Limb (tissue), 2 donors: ENCODE measurements around the gene PRKCH.

Experiments
- DNase-seq, 2 donors: peaks; one replicate each; pipeline ENCODE4 v3.0.0-alpha.2; 2016; ENCODE audit errors: extremely low spot score in 2 of 2

The PRKCH gene

DNA sequence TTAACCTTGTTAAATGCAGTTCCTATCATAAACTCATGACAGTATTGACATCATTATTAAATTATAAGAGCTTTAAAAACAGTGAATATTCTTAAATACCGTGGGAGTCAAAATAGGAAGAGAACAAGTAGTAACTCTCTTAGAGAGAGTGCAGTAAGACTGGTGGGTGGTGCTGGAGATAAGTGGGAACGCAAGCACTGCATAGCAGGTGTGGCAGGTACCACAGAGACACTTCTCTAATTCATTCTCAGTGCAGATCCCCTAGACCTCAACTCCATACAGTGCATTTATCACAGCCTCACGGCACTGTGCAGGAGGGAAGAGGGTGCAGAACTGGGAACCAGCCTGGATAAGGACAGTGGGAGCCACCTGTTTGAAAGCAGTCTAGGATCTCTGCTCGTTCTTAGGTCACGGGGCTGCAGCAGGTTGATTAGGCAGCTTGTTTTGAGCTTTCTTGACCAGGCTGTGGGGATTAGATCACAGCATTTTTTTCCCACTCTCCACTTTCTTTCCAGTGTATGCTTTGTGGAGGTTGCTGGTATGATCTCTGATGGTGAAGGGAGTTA, 165.6 kb downstream of the PRKCH start:
- no peak for DNase-seq

DNA sequence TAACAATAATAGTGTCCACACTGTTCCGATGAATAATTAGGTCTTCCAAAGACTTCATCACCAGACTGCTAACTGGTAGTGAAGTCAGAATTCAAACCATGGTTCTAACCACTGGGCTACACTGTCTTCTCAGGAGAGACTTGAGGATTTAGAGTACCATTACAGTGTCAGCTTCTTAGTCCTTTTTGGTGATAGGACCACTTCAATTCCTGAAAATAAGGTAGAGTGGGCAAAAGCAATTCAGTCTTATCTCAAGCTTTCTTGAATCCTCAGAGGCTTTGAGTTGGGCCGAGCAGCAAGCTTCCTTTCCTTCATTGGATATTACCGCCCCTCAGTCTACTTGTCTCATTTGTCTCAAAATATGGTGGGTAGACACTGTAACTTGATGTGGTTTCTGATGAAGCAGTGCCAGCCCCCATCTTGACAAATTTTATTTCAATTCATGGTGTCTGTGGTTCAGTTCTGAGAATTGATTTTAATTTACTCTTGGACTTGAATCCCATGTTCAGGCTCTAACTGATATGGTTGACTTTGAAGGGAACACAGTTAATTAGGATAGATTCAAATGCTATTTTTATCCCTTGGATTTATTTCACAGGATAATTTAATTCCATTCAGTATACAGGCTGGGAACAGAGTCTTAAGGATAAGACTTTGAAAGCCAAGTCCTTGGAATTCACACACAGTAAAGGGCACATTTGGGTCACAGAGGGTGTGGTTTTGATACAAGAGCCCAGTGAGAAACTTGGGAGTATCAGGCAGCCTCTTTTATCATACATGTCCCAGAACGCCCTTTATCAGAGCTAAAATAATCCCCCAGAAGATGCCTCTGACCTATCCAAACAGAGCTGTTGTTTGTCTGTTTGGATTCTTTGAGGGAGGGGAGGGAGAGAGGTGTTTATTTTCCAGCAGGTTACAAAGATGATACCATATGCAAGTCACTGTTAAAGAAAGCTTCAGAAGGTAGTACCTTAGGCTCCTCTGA, 167.3 kb downstream of the PRKCH start:
- no peak for DNase-seq

DNA sequence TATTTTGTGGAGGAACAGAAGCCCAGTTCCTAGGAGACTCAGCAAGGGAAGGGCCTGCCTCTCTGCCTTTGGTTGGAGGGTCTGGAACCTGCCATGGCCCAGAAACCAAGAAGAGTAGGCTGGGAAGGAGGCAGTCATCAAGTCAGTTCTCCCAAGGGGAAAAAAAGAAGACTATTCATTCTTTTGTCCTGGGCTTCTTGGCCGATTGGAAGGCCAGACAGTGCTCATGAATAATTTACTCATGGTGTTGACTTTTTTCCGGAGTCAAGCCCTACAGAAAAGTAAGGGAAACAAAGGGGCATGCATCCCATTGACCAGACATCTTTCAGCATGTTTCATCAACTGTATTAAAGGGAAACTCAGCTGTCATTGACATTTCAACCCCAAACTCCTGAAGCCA, 168.1 kb downstream of the PRKCH start:
- no peak for DNase-seq

GRCh38 chr14:61489932-61490331, 168.6 kb downstream of the PRKCH start:
- no peak for DNase-seq

- DNase-seq: no peak
Measured at GRCh38 chr14:61491224-61491623, 169.8 kb downstream of the PRKCH start.

DNA sequence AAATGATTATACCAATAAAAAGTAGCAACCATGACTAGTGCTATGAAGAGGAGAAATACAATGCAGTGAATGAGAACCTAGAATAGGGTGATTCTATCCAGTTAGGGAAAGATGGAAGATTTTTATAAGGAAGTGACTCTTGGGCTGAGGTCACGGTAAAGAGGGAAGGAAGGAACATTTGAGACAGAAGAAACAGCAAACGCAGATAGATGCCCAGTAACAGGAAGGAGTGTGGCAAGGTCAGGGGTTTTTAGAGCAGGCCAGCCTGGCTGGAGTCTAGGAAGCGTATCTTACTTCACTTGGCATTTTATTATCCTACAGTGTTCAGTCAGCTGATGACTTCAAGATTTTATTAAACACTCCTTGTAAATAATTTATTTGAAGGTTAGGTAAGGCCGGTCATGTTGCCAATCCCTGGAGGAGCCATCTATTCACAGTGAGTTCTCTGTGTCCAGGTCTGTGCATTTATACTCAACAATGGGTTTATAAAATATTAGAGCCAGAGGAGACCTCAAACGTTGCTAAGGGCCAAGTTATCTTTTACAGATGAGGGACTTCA, 170.6 kb downstream of the PRKCH start:
- no peak for DNase-seq

DNA sequence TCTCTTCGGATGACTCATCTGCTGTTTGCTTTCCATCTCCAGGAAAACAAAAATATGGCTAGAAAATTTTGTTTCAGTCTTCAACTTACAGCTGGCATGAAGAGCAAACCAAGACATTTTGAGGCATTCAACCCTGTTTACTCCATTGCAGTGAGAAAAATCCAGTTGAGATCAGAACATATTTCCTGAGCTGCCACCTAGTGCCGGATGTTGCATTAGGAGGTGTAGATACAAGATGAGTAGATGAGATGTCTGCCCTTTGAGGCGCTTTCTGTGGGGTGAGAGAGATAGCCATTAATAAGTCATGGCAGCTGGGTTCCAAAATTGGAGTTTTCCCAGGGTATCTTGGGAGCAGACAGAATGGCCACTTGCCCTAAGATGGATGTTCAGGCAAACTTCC, 171.1 kb downstream of the PRKCH start:
- no peak for DNase-seq

DNA sequence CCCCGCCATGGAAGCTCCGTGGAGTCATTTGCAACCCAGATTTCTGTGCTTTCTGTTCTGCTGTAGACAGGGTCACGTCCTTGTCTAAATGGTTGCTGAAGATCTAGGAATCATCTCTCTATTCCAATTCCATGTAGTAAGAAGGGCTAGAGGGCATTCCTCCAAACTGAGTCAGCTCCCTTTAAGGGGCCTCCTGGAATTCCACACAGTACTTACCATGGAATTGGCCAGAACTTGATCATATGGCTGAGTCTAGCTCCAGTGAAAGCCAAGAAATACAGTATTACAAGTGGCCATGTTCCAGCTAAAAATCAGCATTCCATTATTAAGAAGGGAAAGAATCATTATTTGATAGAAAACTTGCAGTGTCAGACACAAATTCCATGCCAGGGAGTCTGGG, 171.9 kb downstream of the PRKCH start:
- DNase-seq: peak in 1 of 2 donors; percentile 71

GRCh38 chr14:61494018-61494417, 172.6 kb downstream of the PRKCH start:
- DNase-seq: no peak

DNA sequence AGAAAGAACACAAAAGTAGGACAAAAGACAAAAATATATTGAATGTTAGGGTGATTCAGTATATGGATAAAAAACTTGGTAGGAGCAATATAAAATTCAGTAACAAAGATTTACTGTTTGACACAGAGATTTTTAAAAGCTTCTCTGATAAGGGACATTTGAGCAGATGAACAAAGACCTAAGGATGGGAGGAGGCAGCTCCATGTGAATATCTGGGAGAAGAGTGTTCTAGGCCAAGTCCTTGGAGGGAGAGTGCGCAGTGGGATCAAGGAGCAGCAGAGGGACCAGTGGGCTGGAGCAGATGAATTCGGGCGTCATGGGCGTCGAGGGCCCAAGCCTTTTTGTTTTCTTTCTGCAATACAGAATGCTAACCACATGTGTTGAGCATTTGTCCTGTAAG, 174.4 kb downstream of the PRKCH start:
- DNase-seq: no peak

GRCh38 chr14:61498303-61498702, 176.9 kb downstream of the PRKCH start:
- DNase-seq: no peak

DNA sequence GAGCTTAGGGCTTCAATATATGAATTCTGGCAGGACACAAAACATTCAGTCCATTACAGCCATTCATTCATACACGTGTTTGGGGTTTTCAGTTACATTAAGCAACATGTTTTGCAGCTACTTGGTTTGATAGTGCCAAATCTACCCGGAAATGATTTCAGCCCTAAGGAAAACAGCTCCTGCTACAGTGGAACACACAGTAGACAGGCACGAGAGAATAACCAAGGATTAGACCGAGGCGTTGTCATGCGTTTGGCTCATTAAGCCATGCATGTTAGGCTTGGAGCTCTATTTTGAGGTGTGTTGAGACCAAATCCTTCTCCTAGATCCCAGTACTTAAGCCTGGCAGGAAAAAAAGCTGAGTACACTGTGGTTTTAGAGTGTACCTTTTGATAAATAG, 177.4 kb downstream of the PRKCH start:
- DNase-seq: no peak

DNA sequence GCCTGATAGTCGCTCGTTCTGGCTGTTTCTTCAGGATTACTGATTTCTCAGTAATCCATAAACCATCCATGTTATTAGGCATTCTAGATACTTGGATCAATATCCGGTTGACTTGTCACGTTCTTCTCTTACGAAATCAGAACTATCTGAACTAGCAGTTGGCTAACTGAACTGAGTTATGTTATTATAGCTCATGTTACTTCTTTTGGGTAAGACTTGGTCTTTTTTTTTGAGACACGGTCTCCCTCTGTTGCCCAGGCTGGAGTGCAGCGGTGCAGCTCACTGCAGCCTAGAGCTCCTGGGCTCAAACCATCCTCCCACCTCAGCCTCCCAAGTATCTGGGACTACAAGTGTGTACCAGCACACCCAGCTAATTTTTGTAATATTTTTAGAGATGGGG, 178.6 kb downstream of the PRKCH start:
- DNase-seq: no peak

GRCh38 chr14:61501714-61502458, 180.5 kb downstream of the PRKCH start:
- no peak for DNase-seq

GRCh38 chr14:61502459-61503093, 181.2 kb downstream of the PRKCH start:
- DNase-seq: no peak

DNA sequence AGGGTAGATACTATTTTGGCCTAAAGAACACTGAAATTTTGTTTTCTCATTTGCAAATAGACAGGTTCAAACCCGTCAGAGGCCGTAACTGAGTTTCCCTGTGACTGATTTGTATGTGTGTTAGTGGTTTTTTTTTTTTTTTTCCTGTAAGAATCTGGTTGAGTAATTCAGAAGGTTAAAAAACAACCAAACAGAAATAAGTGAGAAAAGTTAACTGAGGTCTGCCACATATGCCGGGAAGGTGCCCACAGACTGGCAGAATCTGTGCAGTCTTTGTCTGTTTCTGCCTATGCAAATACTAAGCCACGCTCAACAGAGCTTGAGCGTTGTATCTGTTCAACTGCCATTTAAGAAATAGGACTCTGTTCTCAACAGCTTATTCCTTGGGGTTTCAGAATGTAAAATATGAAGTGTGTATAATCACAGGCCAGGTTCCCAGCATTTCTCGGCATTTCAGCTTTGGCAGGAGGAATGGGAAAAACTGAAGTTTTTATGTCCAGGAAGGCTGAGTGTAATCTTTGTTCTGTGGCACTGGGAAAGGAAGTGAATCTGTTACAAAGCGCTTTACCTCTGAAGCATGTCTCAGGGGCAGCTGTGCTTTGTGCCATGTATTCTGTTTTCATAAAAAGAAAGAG, 181.9 kb downstream of the PRKCH start:
- peak in 1 of 2 donors; percentile 74 for DNase-seq

DNA sequence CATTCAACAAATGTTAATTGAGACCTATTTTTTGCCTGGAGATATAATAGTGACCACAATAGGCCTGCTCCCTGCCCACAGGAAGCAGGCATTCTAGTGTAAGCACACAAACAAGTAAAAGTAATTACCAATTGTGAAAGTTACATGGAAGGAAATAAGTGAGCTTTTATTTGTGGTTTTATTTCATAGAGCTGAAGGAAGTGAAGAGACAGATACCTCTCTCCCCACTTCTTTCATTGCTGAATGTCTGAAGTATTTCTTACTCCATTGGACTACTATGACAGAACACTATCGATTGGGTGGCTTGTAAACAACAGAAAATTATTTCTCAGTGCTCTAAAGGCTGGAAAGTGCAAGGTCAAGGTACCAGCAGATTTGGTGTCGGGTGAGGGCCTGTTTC, 183.5 kb downstream of the PRKCH start:
- DNase-seq: no peak

DNA sequence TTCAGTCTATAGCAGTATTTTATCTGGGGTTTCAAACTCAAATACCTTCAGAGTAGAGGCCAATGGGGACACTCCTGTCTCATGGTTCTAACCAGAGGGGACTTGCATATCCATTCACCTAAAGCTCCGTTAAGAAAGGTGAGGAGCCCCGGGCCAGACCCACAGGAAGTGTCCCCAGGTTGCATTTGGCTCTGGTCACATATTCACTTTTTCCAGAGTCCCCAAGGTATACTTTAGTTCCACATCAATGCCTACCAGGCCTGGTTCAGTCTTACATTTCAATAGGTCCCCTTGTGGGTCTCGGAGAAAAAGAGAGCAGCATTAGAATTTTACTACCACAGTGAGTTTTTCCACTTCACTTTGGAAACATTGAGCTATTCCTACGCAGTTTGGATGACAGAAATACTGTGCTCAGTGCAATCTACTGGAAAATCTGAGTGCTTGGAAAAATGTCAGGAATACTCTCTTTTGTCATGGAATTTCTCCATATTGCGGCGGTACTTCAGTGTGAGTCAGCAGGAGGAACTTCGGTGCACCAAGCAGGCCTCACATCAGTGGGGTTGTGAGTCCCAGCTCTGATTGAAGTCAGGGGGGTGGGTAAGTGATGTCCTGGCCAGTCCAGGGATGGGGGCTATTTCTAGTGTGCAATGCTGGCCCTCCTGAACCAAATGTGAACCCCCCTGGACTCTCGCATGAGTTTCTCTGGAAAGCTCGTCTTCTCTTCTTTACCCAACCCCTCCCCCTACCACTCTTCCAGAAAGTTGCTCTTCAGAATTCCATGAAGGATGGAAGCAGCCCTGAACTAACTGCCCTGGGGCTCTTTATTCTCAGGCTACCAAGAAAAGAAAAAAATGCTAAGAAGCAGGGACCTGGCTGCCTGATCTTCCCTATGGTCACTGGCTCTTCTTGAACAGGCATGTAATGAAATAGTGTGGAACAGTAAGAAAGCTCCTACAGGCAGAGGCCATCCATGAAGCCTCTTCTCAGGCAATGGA, 184.7 kb downstream of the PRKCH start:
- DNase-seq: peak; percentile 52 to 73

DNA sequence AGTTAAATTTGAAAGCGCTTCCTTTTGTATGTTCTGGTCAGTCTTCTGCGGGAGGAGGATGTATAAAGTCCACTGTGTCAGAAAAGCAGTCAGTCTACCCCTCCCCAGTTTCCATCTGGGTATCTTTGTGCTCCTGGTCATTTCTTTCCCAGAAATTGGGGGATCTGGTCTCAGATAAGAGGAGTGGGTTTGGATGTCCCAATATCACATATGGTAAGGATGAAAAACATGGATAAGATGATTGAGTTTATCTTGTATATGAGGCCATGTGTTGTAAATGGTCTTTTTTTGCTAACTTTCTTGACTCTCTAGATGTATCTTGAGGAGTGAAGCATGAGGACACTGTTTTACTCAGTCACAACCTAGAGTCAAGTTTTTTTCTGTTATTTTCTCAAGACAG, 187.1 kb downstream of the PRKCH start:
- no peak for DNase-seq
